Bronchial epithelial cell (primary cell): Measurements from ENCODE around the gene FARS2. TPM values are rescaled to one million over a fixed set of nuclear protein-coding genes. Genes with fewer than 3 reads are reported as not detected.

Experiments used
- DNase-seq: peaks from one replicate; pipeline ENCODE4 v3.0.0-alpha.2; 2010; ENCODE audit warnings: low read depth
- FAIRE-seq: peaks from 2 replicates; lab custom pipeline; 2011; peaks lifted over from hg19 to GRCh38; lab: Jason Lieb, UNC
- H3K27me3 ChIP-seq: 2 replicates; pipeline ENCODE4 v1.5.1; 2011; ENCODE audit warnings: low read length; ENCODE audit not compliant: control insufficient read depth, insufficient read depth
- H3K36me3 ChIP-seq: 2 replicates; pipeline ENCODE4 v1.5.1; 2011; ENCODE audit warnings: low read length; ENCODE audit not compliant: control insufficient read depth, insufficient read depth
- H3K4me3 ChIP-seq: 2 replicates; pipeline ENCODE4 v1.5.1; 2011; ENCODE audit warnings: mild to moderate bottlenecking, low read depth, low read length, control low read depth
- total RNA-seq: library from RNA; depleted of rRNA; stranded (reverse); fragments of >200 nt; gene quantifications from 2 replicates; pipeline ENCODE4 v1.2.1, GENCODE V29; 2014
- TF ChIP-seq, protein P1 (sequence below): IDR thresholded peaks from 2 replicates; pipeline ENCODE4 v1.5.1; 2011; ENCODE audit warnings: mild to moderate bottlenecking, moderate library complexity, low read length, control low read depth, inconsistent platforms; ENCODE audit not compliant: insufficient read depth, severe bottlenecking

FARS2 gene
- total RNA-seq, 1 donor from 2014 or later, result 27.4 TPM

DNA sequence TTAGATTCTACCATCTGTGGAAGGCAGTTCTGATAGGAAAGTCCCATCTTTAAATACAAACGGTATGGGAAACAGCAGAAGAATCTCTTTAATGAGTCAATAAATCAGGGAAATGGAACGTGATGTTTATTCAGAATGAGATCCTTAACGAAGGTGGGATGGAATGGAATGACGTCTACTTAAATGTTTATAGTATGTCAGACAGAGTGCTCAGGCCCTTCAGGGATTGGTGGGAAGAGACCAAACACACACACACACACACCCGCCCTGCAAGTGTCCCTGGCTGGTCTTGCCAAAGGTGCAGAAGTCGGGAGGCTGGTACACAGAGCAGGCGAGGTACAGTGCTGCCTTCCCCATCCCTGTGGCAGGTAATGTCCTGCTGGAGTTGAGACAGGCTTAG lies 164.0 kb downstream of the FARS2 start:
- TF ChIP-seq, protein P1, sequence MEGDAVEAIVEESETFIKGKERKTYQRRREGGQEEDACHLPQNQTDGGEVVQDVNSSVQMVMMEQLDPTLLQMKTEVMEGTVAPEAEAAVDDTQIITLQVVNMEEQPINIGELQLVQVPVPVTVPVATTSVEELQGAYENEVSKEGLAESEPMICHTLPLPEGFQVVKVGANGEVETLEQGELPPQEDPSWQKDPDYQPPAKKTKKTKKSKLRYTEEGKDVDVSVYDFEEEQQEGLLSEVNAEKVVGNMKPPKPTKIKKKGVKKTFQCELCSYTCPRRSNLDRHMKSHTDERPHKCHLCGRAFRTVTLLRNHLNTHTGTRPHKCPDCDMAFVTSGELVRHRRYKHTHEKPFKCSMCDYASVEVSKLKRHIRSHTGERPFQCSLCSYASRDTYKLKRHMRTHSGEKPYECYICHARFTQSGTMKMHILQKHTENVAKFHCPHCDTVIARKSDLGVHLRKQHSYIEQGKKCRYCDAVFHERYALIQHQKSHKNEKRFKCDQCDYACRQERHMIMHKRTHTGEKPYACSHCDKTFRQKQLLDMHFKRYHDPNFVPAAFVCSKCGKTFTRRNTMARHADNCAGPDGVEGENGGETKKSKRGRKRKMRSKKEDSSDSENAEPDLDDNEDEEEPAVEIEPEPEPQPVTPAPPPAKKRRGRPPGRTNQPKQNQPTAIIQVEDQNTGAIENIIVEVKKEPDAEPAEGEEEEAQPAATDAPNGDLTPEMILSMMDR, result no peak
- FAIRE-seq (no peak), DNase-seq (no peak)
- H3K27me3 ChIP-seq, result no peaks in the 10 kb centered on the region
- H3K36me3 ChIP-seq, result no peaks in the 10 kb centered on the region
- no peak overlapping the region for H3K4me3 ChIP-seq

DNA sequence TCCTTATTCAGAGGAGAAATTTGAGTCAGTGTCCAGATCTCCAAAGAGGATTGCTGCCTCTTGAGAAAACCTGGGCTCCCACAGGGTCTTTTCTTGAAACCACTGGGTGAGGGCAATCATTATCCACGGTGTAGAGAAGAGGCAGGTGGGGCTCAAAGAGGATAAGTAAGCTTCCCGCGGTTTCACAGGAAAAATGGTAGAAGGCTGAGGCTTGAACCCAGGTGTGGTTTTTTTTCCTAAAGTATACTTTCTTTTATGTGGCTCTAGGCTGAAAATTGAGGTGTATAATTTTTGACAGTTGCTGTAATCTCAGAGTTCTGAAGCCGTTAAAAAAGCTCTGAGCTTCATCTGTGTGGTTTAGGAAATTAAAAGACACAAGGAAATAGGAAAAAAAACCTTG lies 164.5 kb downstream of the FARS2 start:
- no peaks in the 10 kb centered on the region for H3K27me3 ChIP-seq
- no peak overlapping the region for H3K4me3 ChIP-seq
- FAIRE-seq (no peak), DNase-seq (no peak)
- no peaks in the 10 kb centered on the region for H3K36me3 ChIP-seq
- TF ChIP-seq, protein P1, result no peak

DNA sequence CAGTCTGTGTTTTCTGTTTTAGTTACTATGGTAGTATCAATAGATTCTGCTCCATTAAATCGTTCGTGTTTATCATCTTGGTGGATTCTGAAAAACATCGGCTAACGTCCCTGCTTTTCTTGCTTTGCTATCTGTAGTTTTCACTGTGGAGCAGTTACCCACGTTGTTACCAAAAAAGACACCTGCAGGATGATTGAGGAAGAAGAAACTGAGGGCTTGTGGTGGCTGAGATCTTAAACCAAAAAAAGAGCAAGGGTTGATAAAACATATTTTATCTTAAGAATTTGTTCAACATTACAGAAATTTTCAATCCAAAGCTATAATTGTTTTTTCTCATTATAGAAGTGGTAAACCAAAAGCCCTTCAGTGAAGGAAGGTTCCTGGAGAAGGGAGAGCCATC lies 166.3 kb downstream of the FARS2 start:
- no peaks in the 10 kb centered on the region for H3K36me3 ChIP-seq
- TF ChIP-seq, protein P1, result no peak
- DNase-seq (no peak), FAIRE-seq (no peak)
- H3K27me3 ChIP-seq, result no peaks in the 10 kb centered on the region
- no peak overlapping the region for H3K4me3 ChIP-seq

DNA sequence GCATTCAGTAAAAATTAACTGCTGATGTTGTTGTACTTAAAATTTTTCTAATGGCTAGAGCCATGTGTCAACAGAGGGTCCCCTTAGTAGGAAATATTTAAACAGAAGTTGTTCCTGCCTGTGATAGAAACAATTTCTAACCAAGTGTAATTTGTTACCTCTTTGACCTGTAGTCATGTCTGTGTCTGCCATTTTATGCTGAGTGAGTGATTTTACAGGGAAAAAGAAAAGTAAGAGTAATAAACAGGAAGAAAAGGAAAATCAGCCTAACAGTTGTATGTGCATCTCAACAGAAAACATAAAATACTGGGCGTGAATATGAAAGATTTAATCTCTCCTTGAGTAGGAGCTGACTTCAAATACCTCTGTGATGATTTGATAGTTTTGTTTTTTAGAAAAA lies 172.0 kb downstream of the FARS2 start:
- FAIRE-seq (no peak), DNase-seq (no peak)
- no peak overlapping the region for H3K4me3 ChIP-seq
- no peaks in the 10 kb centered on the region for H3K36me3 ChIP-seq
- no peaks in the 10 kb centered on the region for H3K27me3 ChIP-seq
- TF ChIP-seq, protein P1, result no peak

DNA sequence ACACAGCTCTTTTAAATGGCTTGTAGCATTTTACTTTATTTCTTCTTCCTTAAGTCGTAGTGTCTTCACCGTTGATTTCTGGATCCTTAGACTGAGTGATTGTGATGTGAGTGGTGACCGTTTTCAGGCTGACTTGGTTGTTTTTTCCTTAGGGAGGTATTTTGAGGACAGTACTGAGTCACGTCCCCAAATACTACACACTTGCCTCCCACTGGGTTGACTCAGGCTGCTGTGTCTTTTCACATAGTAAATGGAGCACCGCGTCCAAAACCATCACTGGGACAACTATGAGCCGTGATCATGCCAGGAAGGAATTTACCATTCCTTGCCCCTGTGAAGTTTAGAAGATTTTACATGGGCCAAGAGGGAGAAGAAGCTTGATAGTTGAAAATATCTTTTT lies 174.1 kb downstream of the FARS2 start:
- DNase-seq (no peak), FAIRE-seq (no peak)
- Histone ChIP-seq H3K27me3 (no peaks in the 10 kb centered on the region), H3K4me3 (no peak overlapping the region), H3K36me3 (no peaks in the 10 kb centered on the region)
- TF ChIP-seq, protein P1, result no peak

DNA sequence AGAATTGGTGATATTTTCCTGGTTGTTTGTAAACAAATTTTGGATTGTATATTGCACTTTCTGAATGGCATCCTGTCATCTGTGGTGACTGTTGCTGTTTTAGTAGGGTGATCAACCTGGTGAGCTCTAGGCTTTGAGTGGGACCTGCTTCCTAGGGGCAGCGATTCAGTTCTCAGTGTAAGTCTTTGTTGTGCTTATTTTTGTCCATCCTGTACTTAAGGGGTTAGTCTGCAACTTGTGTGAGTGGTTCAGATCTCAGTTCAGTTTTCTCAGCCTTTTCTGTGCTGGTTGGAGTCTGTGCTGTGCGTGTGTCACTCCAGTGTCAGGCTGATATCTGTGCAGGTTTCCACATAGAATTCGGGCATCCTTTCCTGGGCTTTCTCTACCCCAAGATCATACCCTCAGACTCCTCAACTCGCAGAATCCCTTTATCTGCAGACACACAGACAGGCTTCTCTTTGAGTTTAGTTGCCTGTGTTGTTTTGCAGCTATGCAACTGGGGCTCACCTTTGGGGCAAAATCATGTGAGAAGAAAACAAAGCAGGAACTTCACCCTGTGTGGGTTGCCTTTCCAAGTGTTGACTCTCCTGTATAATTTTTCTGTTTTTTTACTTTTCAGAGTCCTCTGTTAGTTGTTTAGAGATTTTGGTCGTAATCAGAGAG lies 177.7 kb downstream of the FARS2 start:
- TF ChIP-seq, protein P1, result no peak
- no peak for DNase-seq
- no peaks in the 10 kb centered on the region for H3K27me3 ChIP-seq
- FAIRE-seq, result no peak
- no peak overlapping the region for H3K4me3 ChIP-seq
- H3K36me3 ChIP-seq, result no peaks in the 10 kb centered on the region
